Osteoblast (primary cell): ENCODE data around the gene NCAM2. TPM values are rescaled to one million over a fixed set of nuclear protein-coding genes. Genes with fewer than 3 reads are reported as not detected.

ENCODE experiments used
- DNase-seq: peaks from one replicate; pipeline ENCODE4 v3.0.0; 2011; ENCODE audit warnings: low spot score, mixed read lengths; ENCODE audit not compliant: insufficient read length; ENCODE audit errors: missing footprints
- H2AFZ ChIP-seq: 2 replicates; pipeline ENCODE4 v1.6.0; 2011; ENCODE audit warnings: mild to moderate bottlenecking, low read length
- H3K27ac ChIP-seq: 2 replicates; pipeline ENCODE4 v1.5.1; 2011; ENCODE audit warnings: mild to moderate bottlenecking, low read depth, low read length, moderate library complexity
- H3K27me3 ChIP-seq: 2 replicates; pipeline ENCODE4 v1.6.0; 2012; ENCODE audit warnings: mild to moderate bottlenecking, control low read depth, inconsistent platforms, low read length, moderate library complexity; ENCODE audit not compliant: insufficient read depth
- H3K36me3 ChIP-seq: 2 replicates; pipeline ENCODE4 v1.5.1; 2011; ENCODE audit warnings: mild to moderate bottlenecking, low read length, control low read depth, moderate library complexity; ENCODE audit not compliant: insufficient read depth
- H3K4me1 ChIP-seq: 2 replicates; pipeline ENCODE4 v1.5.1; 2011; ENCODE audit warnings: mild to moderate bottlenecking, low read length, control low read depth, moderate library complexity; ENCODE audit not compliant: insufficient read depth
- H3K4me2 ChIP-seq: 2 replicates; pipeline ENCODE4 v1.6.0; 2011; ENCODE audit warnings: mild to moderate bottlenecking, low read length; ENCODE audit not compliant: insufficient read depth
- H3K4me3 ChIP-seq: fragments of 200-600 bp; sonication (generic); 3 replicates; pipeline ENCODE4 v1.5.1; 2012; ENCODE audit warnings: mild to moderate bottlenecking, low read length, inconsistent platforms; ENCODE audit not compliant: insufficient read depth
- H3K79me2 ChIP-seq: 2 replicates; pipeline ENCODE4 v1.6.0; 2012; ENCODE audit warnings: mild to moderate bottlenecking, low read length, control low read depth, inconsistent platforms; ENCODE audit not compliant: insufficient read depth
- H3K9me3 ChIP-seq: 2 replicates; pipeline ENCODE4 v1.5.1; 2011; ENCODE audit warnings: low read depth, low read length, control low read depth
- H4K20me1 ChIP-seq: 2 replicates; pipeline ENCODE4 v1.6.0; 2012; ENCODE audit warnings: mild to moderate bottlenecking, low read length, control low read depth; ENCODE audit not compliant: insufficient read depth
- total RNA-seq: library from RNA; depleted of rRNA; stranded (reverse); fragments of >200 nt; gene quantifications from 2 replicates; pipeline ENCODE4 v1.2.3, GENCODE V29; 2012
- TF ChIP-seq, protein P1 (sequence below): IDR thresholded peaks from 2 replicates; pipeline ENCODE4 v1.5.1; 2011; ENCODE audit warnings: mild to moderate bottlenecking, low read depth, low read length, moderate library complexity; ENCODE audit errors: extremely low read depth

Gene NCAM2
- total RNA-seq, 1 donor, result 8.0 TPM

DNA sequence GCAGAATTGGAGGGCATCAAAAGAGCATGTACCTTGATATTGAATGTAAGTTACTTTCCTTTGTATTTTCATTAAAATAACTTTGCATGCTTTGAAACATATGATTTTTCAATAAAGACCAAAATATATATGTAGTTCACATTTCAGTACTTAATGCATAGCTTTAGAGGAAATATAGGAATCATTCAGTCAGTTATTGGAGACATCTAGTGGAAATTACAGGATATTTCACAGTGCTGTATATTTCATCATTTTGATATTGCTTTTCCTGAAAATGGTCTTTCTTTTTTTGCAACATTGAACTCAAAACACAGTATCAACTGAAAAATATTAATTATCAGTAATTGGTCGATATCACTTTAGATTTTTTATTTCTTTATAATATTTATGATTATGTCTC lies 375.8 kb downstream of the NCAM2 start:
- TF ChIP-seq, protein P1, sequence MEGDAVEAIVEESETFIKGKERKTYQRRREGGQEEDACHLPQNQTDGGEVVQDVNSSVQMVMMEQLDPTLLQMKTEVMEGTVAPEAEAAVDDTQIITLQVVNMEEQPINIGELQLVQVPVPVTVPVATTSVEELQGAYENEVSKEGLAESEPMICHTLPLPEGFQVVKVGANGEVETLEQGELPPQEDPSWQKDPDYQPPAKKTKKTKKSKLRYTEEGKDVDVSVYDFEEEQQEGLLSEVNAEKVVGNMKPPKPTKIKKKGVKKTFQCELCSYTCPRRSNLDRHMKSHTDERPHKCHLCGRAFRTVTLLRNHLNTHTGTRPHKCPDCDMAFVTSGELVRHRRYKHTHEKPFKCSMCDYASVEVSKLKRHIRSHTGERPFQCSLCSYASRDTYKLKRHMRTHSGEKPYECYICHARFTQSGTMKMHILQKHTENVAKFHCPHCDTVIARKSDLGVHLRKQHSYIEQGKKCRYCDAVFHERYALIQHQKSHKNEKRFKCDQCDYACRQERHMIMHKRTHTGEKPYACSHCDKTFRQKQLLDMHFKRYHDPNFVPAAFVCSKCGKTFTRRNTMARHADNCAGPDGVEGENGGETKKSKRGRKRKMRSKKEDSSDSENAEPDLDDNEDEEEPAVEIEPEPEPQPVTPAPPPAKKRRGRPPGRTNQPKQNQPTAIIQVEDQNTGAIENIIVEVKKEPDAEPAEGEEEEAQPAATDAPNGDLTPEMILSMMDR, result peak; percentile 24
- H3K9me3 ChIP-seq, result no peaks in the 10 kb centered on the region

DNA sequence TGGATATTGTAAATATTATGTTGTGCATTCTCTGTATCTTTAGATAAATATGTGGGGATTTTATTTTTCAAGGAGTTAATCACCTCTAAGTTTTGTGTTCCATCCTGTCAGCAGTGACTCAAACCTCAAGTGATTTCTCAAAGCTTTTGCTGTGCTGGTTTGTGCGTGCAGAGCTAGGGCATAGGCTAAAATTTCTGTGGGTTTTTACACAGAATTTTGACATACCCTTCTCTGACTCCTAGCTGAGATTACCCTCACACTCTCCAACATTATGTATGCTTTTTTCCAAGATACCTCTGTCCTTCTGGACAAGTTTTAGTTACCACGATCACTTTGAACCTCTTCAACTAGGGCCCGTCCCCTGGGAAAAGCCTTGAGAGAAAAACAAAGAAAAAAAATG lies 384.9 kb downstream of the NCAM2 start:
- Histone ChIP-seq H3K27ac (peak overlapping the region; percentile 53), H3K36me3 (no peaks in the 10 kb centered on the region), H3K9me3 (no peaks in the 10 kb centered on the region), H3K4me3 (peak overlapping the region; percentile 13), H3K27me3 (no peaks in the 10 kb centered on the region), H2AFZ (peak overlapping the region; percentile 46), H3K4me2 (peak overlapping the region; percentile 50), H4K20me1 (no peaks in the 10 kb centered on the region), H3K79me2 (no peaks in the 10 kb centered on the region), H3K4me1 (no peaks in the 10 kb centered on the region)
- no peak for DNase-seq
- TF ChIP-seq, protein P1, result no peak

More for the DNA sequence above, 375.8 kb downstream of the NCAM2 start:
- no peak overlapping the region for H3K4me3 ChIP-seq
- no peak overlapping the region for H2AFZ ChIP-seq
- no peaks in the 10 kb centered on the region for H3K79me2 ChIP-seq
- no peak overlapping the region for H3K4me2 ChIP-seq
- no peak for DNase-seq
- H3K36me3 ChIP-seq, result no peaks in the 10 kb centered on the region
- no peak overlapping the region for H3K27ac ChIP-seq
- H3K27me3 ChIP-seq, result no peaks in the 10 kb centered on the region
- H4K20me1 ChIP-seq, result no peaks in the 10 kb centered on the region
- no peaks in the 10 kb centered on the region for H3K4me1 ChIP-seq

DNA sequence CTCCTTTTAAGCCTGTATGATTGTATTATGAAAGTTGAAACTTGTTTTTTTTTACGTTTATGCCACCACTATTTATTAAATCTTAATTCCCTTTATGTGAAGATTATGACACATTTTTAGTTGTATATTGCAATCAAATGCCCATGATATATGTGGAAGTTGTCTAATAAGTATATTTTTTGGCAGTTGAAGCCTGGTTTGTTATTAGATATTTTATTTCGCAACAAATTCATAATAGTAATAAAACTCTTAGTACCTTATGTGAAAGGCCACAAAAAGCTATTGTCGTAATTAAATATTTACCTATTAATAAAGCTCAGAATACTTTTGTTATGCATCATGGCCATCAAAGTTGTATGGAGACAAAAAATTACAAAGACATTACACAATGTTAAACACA lies 386.8 kb downstream of the NCAM2 start:
- DNase-seq, result no peak
- no peak overlapping the region for H3K4me2 ChIP-seq
- H3K9me3 ChIP-seq, result peaks cover 2% of the 10 kb centered on the region
- no peak overlapping the region for H3K27ac ChIP-seq
- no peak overlapping the region for H2AFZ ChIP-seq
- no peak overlapping the region for H3K4me3 ChIP-seq
- H3K36me3 ChIP-seq, result no peaks in the 10 kb centered on the region
- no peaks in the 10 kb centered on the region for H3K79me2 ChIP-seq
- no peaks in the 10 kb centered on the region for H4K20me1 ChIP-seq
- H3K27me3 ChIP-seq, result no peaks in the 10 kb centered on the region
- TF ChIP-seq, protein P1, result no peak
- no peaks in the 10 kb centered on the region for H3K4me1 ChIP-seq

DNA sequence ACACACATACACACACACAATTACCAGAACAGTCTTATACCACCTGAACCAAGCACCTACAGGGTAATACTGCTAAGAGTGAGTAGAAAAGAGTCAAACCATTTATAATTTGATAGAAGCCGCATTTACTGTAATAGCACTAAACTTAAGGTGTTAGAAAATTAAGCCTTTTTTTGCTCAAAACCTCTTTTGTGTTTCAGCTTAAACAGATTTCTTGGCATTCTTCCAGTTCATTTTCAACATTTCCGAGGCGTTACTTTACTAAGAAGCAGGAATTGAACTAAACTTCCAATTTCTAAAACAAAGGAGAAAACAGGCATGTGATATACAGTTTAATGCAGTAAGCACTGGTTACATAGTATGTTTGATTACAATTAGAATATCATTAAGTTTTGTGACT lies 387.2 kb downstream of the NCAM2 start:
- no peaks in the 10 kb centered on the region for H3K36me3 ChIP-seq
- no peak for DNase-seq
- H3K27me3 ChIP-seq, result no peaks in the 10 kb centered on the region
- TF ChIP-seq, protein P1, result no peak
- H3K4me1 ChIP-seq, result no peaks in the 10 kb centered on the region
- no peaks in the 10 kb centered on the region for H4K20me1 ChIP-seq
- H3K9me3 ChIP-seq, result peaks cover 2% of the 10 kb centered on the region
- H3K79me2 ChIP-seq, result no peaks in the 10 kb centered on the region
- H3K27ac ChIP-seq, result no peak overlapping the region
- no peak overlapping the region for H3K4me3 ChIP-seq
- no peak overlapping the region for H3K4me2 ChIP-seq
- no peak overlapping the region for H2AFZ ChIP-seq
